Fibroblast of peridontal ligament (primary cell): ENCODE data around the gene GPRIN3.
"Not testable (repeated sequence)": the region's sequence is repeated elsewhere in the genome, so short reads cannot be mapped to it uniquely, and the experiment has no call there.

Source experiments
- DNase-seq: peaks from one replicate; pipeline ENCODE4 v3.0.0-alpha.2; 2010; ENCODE audit errors: extremely low read depth

Gene GPRIN3

GRCh38 chr4:89216866-89217265 lies 90.7 kb downstream of the GPRIN3 start:
- no peak for DNase-seq

GRCh38 chr4:89216422-89216821 lies 91.2 kb downstream of the GPRIN3 start:
- no peak for DNase-seq

GRCh38 chr4:89215736-89216135 lies 91.9 kb downstream of the GPRIN3 start:
- DNase-seq, result no peak

GRCh38 chr4:89214308-89214707 lies 93.3 kb downstream of the GPRIN3 start:
- no peak for DNase-seq

- no peak for DNase-seq
These were observed 94.3 kb downstream of the GPRIN3 start for GRCh38 chr4:89213382-89213701.

GRCh38 chr4:89212666-89213381 lies 94.8 kb downstream of the GPRIN3 start:
- DNase-seq, result no peak

GRCh38 chr4:89204624-89205023 lies 103.0 kb downstream of the GPRIN3 start:
- no peak for DNase-seq

GRCh38 chr4:89203902-89204301 lies 103.7 kb downstream of the GPRIN3 start:
- DNase-seq, result no peak

- DNase-seq, result not testable (repeated sequence)
These were observed 108.2 kb downstream of the GPRIN3 start for GRCh38 chr4:89199394-89199793.

- no peak for DNase-seq
These were observed 109.7 kb downstream of the GPRIN3 start for GRCh38 chr4:89197920-89198319.

- DNase-seq, result no peak
These were observed 110.9 kb downstream of the GPRIN3 start for GRCh38 chr4:89196745-89197144.

- DNase-seq, result peak; percentile 34
These were observed 111.4 kb downstream of the GPRIN3 start for GRCh38 chr4:89196056-89196674.

GRCh38 chr4:89193843-89194242 lies 113.8 kb downstream of the GPRIN3 start:
- DNase-seq, result no peak
